CD4-positive, alpha-beta T cell treated with Interleukin-15 for 1 hour (primary cell): Measurements from ENCODE around the gene RNF181.
A peak's percentile ranks its signal among the peaks of the same experiment; 100 is the strongest.
"Not testable (repeated sequence)": the region's sequence is repeated elsewhere in the genome, so short reads cannot be mapped to it uniquely, and the experiment has no call there.

Experiments
- DNase-seq: peaks from one replicate; pipeline ENCODE4 v3.0.0-alpha.2; 2020

RNF181 gene

GRCh38 chr2:85595301-85596025 lies at the start of gene RNF181:
Gene RNF181, plus strand, starts transcription at chr2:85595745. Its CDS starts 19 bp downstream, at chr2:85595764.
- peak; percentile 94 for DNase-seq

GRCh38 chr2:85545780-85546240 lies 49.7 kb upstream of the RNF181 start:
- DNase-seq = no peak

- DNase-seq = no peak
These were observed 48.3 kb upstream of the RNF181 start for GRCh38 chr2:85547089-85547858.

- no peak for DNase-seq
These were observed 47.5 kb upstream of the RNF181 start for GRCh38 chr2:85547859-85548607.

- no peak for DNase-seq
These were observed 47.0 kb upstream of the RNF181 start for GRCh38 chr2:85548608-85548900.

GRCh38 chr2:85549095-85549494 lies 46.5 kb upstream of the RNF181 start:
- no peak for DNase-seq

- DNase-seq = no peak
These were observed 45.7 kb upstream of the RNF181 start for GRCh38 chr2:85549826-85550225.

- peak; percentile 24 for DNase-seq
These were observed 45.1 kb upstream of the RNF181 start for GRCh38 chr2:85550486-85550885.

GRCh38 chr2:85551698-85552678 lies 43.6 kb upstream of the RNF181 start:
- peak; percentile 87 for DNase-seq

GRCh38 chr2:85553184-85553583 lies 42.4 kb upstream of the RNF181 start:
- no peak for DNase-seq

- DNase-seq = no peak
These were observed 40.4 kb upstream of the RNF181 start for GRCh38 chr2:85554980-85555612.

GRCh38 chr2:85557130-85557529 lies 38.4 kb upstream of the RNF181 start:
- DNase-seq = no peak

GRCh38 chr2:85558160-85558559 lies 37.4 kb upstream of the RNF181 start:
- DNase-seq = no peak

GRCh38 chr2:85560403-85560726 lies 35.2 kb upstream of the RNF181 start:
- DNase-seq = not testable (repeated sequence)

GRCh38 chr2:85560812-85561279 lies 34.7 kb upstream of the RNF181 start:
- no peak for DNase-seq

GRCh38 chr2:85561280-85562212 lies 34.0 kb upstream of the RNF181 start, which contains the start of gene GGCX:
Gene GGCX, minus strand, starts transcription at chr2:85561493. Its CDS starts 65 bp downstream, at chr2:85561428.
- peak; percentile 95 for DNase-seq

GRCh38 chr2:85564144-85564563 lies 31.4 kb upstream of the RNF181 start:
- peak; percentile 28 for DNase-seq

GRCh38 chr2:85566265-85566664 lies 29.3 kb upstream of the RNF181 start:
- DNase-seq = no peak

- no peak for DNase-seq
These were observed 19.8 kb upstream of the RNF181 start for GRCh38 chr2:85575739-85576138.

GRCh38 chr2:85577063-85577385 lies 18.5 kb upstream of the RNF181 start:
- DNase-seq = no peak
